K562 (cell line): ENCODE results near the gene CD68. TPM values are rescaled to one million over a fixed set of nuclear protein-coding genes. Genes with fewer than 3 reads are reported as not detected.

Experiments used
- EZH2 ChIP-seq: IDR thresholded peaks from 2 replicates; pipeline ENCODE4 v1.6.1; 2012; ENCODE audit warnings: low read depth, mild to moderate bottlenecking, inconsistent platforms, low read length, borderline replicate concordance
- FOXA1 ChIP-seq: fragments of 450-650 bp; IDR thresholded peaks from 2 replicates; pipeline ENCODE4 v1.6.1; 2016; ENCODE audit warnings: mild to moderate bottlenecking, borderline replicate concordance
- GATAD2A ChIP-seq: fragments of 450-650 bp; IDR thresholded peaks from 2 replicates; pipeline ENCODE4 v1.6.1; 2017
- IFI16 ChIP-seq: fragments of 250-450 bp; sonication (Bioruptor Pico); IDR thresholded peaks from 2 replicates; pipeline ENCODE4 v2.1.2; 2022; ENCODE audit warnings: mild to moderate bottlenecking, inconsistent platforms
- KLF6 ChIP-seq: fragments of 250-450 bp; sonication (Bioruptor Pico); IDR thresholded peaks from 2 replicates; pipeline ENCODE4 v1.4.0; 2020; ENCODE audit warnings: mild to moderate bottlenecking, moderate library complexity, borderline replicate concordance
- MAZ ChIP-seq, 2 experiments: fragments of 450-650 bp in 1 of 2; sonication (generic) in 1 of 2; formaldehyde crosslinking; IDR thresholded peaks in 1 of 2; conservative IDR thresholded peaks in 1 of 2; 2 replicates each; pipeline versions ENCODE4 v1.4.0 to v1.5.0; 2020; ENCODE audit warnings: mild to moderate bottlenecking in 1 of 2, missing genetic modification reagents in 1 of 2
- NCOA4 ChIP-seq: fragments of 450-650 bp; IDR thresholded peaks from 2 replicates; pipeline ENCODE4 v1.6.1; 2018; ENCODE audit warnings: mild to moderate bottlenecking; ENCODE audit not compliant: partially characterized antibody
- NRF1 ChIP-seq, 2 experiments: fragments of 450-650 bp; IDR thresholded peaks in 1 of 2; conservative IDR thresholded peaks in 1 of 2; 2 replicates each; pipeline ENCODE4 v1.6.1; 2014; ENCODE audit warnings: mild to moderate bottlenecking in 2 of 2
- PURB ChIP-seq: sonication (generic); formaldehyde crosslinking; IDR thresholded peaks from 2 replicates; pipeline ENCODE4 v1.9.0; 2021; ENCODE audit warnings: low read depth, mild to moderate bottlenecking, missing genetic modification reagents
- PYGO2 ChIP-seq: fragments of 450-650 bp; IDR thresholded peaks from 2 replicates; pipeline ENCODE4 v1.6.1; 2016; ENCODE audit warnings: mild to moderate bottlenecking, missing genetic modification characterization, moderate library complexity, missing compliant biosample characterization
- TBP ChIP-seq: optimal IDR thresholded peaks from 2 replicates; pipeline ENCODE3; 2011; ENCODE audit warnings: low read depth, low read length, improper control_type of control experiment
- TEAD1 ChIP-seq, 2 experiments: fragments of 450-650 bp in 1 of 2; sonication (generic) in 1 of 2; formaldehyde crosslinking; IDR thresholded peaks; 2 replicates each; pipeline versions ENCODE4 v1.4.0 to v1.8.0; 2020 to 2022; ENCODE audit warnings: mild to moderate bottlenecking in 2 of 2, missing genetic modification reagents in 1 of 2
- XRCC5 ChIP-seq: fragments of 200-400 bp; formaldehyde crosslinking; IDR thresholded peaks from 2 replicates; pipeline ENCODE4 v1.6.1; 2017; ENCODE audit warnings: low read depth, mild to moderate bottlenecking, low read length
- ZC3H11A ChIP-seq: IDR thresholded peaks from 2 replicates; pipeline ENCODE4 v1.6.1; 2012; ENCODE audit warnings: low read depth, low read length, improper control_type of control experiment
- ZFP36 ChIP-seq: fragments of 150-350 bp; IDR thresholded peaks from 2 replicates; pipeline ENCODE4 v1.6.1; 2018; ENCODE audit warnings: low read length, low read depth; ENCODE audit not compliant: partially characterized antibody
- ZNF121 ChIP-seq: sonication (generic); formaldehyde crosslinking; conservative IDR thresholded peaks from 2 replicates; pipeline ENCODE4 v1.8.0; 2022; ENCODE audit warnings: missing genetic modification reagents
- ZNF146 ChIP-seq: IDR thresholded peaks from one replicate; pipeline ENCODE4 v1.6.1; 2018; ENCODE audit warnings: missing compliant biosample characterization; ENCODE audit not compliant: unreplicated experiment
- ZNF311 ChIP-seq: fragments of 250-450 bp; sonication (Bioruptor Pico); IDR thresholded peaks from 2 replicates; pipeline ENCODE4 v1.4.0; 2020; ENCODE audit warnings: mild to moderate bottlenecking, moderate library complexity
- ZNF644 ChIP-seq: fragments of 200-800 bp; sonication (Bioruptor generic); IDR thresholded peaks from 2 replicates; pipeline ENCODE4 v1.6.1; 2016; ENCODE audit warnings: low read depth, missing genetic modification characterization, missing compliant biosample characterization
- ZNF77 ChIP-seq: fragments of 250-450 bp; sonication (Bioruptor Pico); IDR thresholded peaks from 2 replicates; pipeline ENCODE4 v1.5.0; 2020
- ZNF785 ChIP-seq: fragments of 250-450 bp; sonication (Bioruptor Pico); IDR thresholded peaks from 2 replicates; pipeline ENCODE4 v1.4.0; 2020; ENCODE audit warnings: mild to moderate bottlenecking
- polyA plus RNA-seq, 8 experiments: library from polyadenylated mRNA; depleted of rRNA in 4 of 8; stranded (reverse) in 5 of 8; unstranded in 3 of 8; fragments of >200 nt; fragmentation: Nextera tagmentation in 2 of 8; fragmentation: Illumina TruSeq in 1 of 8; extraction: Ambion mirVana in 2 of 8; extraction: Trizol in 1 of 8; gene quantifications; 2 replicates each; pipeline versions ENCODE4 v1.2.1 to v1.2.3, GENCODE V29; 2011 to 2014; ENCODE audit warnings: inconsistent platforms in 1 of 8, missing spikeins in 1 of 8
- total RNA-seq, 7 experiments: library from RNA; depleted of rRNA in 6 of 7; stranded (reverse); fragments of >200 nt in 6 of 7; fragmentation: Illumina TruSeq in 2 of 7; extraction: Trizol in 2 of 7; gene quantifications; 2 replicates each; pipeline versions ENCODE4 v1.2.1 to v1.2.3, GENCODE V29; 2011 to 2021; ENCODE audit warnings: low replicate concordance in 1 of 7
- TF ChIP-seq, protein P1 (sequence below): sonication (generic); formaldehyde crosslinking; IDR thresholded peaks from 2 replicates; pipeline ENCODE4 v1.4.0; 2020; ENCODE audit warnings: mild to moderate bottlenecking, missing genetic modification reagents
- TF ChIP-seq, protein P2 (sequence below): fragments of 450-650 bp; conservative IDR thresholded peaks from 2 replicates; pipeline ENCODE4 v1.6.1; 2016; ENCODE audit warnings: missing genetic modification characterization, low read depth, mild to moderate bottlenecking, control low read depth, missing compliant biosample characterization
- TF ChIP-seq, protein P3 (sequence below): IDR thresholded peaks from 2 replicates; pipeline ENCODE4 v1.6.1; 2016; ENCODE audit warnings: missing genetic modification characterization, missing compliant biosample characterization

Gene CD68
- total and polyA plus RNA-seq, 9 of the 15 experiments (the other 6 are each of a cell fraction or from before 2014, with no cell fraction given), result 28.2 to 89.8 (median 37.7) TPM

DNA sequence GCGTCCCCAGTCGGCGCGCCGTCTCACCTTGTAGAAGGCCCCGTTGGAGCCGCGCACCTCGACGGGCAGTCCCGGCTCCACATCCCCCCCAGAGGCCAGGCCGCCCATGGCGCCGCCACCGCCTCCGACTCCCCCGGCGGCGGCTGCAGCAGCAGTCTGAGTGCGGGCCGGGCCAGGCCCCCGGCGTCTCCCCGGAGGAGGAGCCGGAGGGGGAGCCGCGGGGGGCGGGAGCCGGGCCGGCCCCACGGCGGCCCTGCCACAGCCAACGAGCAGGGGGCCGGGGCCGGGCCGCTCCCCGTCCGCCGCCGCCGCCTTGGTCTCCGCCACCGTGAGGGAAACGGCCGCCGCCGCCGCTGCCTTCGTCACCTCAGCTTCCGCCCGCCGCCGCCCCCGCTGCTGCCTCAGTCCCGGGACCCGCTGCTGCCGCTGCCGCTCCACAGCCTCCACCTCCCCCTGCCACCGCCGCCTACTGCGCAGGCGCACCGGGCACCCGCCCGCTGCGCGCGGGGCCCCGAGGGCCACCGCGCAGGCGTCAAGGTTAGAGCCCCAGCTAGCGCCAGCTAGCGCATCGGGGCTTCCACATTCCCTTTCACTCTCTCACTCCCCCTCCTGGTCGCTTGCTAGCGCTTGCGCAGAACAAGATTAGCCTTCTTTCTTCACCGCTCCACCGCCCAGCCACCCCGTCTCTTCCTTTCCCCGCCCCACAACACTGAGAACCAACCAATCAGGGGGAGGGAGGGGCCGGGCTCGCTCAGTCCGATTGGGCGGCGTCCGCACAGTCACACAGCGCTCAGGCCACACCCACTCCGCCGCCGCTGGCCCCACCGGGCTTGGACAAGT is 35.2 kb downstream of the CD68 start, which contains the start of gene FXR2 (continued):
- TF ChIP-seq ZNF77 (CRISPR knock-in tag) (no peak), KLF6 (CRISPR knock-in tag) (no peak), NCOA4 (no peak), FOXA1 (no peak), GATAD2A (no peak), ZNF644 (tag) (no peak), EZH2 (no peak), ZNF146 (no peak), IFI16 (CRISPR knock-in tag) (no peak), TEAD1 (CRISPR knock-in tag; IDR thresholded peaks at IDR 0.05) (no peak), ZNF311 (CRISPR knock-in tag) (no peak), ZC3H11A (no peak), TBP (no peak), ZFP36 (no peak), MAZ (CRISPR knock-in tag; conservative IDR thresholded peaks at IDR 0.05 in 1 of 2, IDR thresholded peaks at IDR 0.05 in 1 of 2) (peak in 1 of 2 experiments; percentile 70), ZNF121 (CRISPR knock-in tag) (no peak), ZNF785 (no peak), PYGO2 (tag) (no peak), XRCC5 (peak; percentile 54; the same call in 1 of the 2 replicates), PURB (no peak), NRF1 (conservative IDR thresholded peaks at IDR 0.05 in 1 of 2, IDR thresholded peaks at IDR 0.05 in 1 of 2) (peak; percentile 99)
- TF ChIP-seq, protein P1, sequence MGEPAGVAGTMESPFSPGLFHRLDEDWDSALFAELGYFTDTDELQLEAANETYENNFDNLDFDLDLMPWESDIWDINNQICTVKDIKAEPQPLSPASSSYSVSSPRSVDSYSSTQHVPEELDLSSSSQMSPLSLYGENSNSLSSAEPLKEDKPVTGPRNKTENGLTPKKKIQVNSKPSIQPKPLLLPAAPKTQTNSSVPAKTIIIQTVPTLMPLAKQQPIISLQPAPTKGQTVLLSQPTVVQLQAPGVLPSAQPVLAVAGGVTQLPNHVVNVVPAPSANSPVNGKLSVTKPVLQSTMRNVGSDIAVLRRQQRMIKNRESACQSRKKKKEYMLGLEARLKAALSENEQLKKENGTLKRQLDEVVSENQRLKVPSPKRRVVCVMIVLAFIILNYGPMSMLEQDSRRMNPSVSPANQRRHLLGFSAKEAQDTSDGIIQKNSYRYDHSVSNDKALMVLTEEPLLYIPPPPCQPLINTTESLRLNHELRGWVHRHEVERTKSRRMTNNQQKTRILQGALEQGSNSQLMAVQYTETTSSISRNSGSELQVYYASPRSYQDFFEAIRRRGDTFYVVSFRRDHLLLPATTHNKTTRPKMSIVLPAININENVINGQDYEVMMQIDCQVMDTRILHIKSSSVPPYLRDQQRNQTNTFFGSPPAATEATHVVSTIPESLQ (CRISPR knock-in tag), result no peak
- TF ChIP-seq, protein P2, sequence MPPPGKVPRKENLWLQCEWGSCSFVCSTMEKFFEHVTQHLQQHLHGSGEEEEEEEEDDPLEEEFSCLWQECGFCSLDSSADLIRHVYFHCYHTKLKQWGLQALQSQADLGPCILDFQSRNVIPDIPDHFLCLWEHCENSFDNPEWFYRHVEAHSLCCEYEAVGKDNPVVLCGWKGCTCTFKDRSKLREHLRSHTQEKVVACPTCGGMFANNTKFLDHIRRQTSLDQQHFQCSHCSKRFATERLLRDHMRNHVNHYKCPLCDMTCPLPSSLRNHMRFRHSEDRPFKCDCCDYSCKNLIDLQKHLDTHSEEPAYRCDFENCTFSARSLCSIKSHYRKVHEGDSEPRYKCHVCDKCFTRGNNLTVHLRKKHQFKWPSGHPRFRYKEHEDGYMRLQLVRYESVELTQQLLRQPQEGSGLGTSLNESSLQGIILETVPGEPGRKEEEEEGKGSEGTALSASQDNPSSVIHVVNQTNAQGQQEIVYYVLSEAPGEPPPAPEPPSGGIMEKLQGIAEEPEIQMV, result no peak
- TF ChIP-seq, protein P3, sequence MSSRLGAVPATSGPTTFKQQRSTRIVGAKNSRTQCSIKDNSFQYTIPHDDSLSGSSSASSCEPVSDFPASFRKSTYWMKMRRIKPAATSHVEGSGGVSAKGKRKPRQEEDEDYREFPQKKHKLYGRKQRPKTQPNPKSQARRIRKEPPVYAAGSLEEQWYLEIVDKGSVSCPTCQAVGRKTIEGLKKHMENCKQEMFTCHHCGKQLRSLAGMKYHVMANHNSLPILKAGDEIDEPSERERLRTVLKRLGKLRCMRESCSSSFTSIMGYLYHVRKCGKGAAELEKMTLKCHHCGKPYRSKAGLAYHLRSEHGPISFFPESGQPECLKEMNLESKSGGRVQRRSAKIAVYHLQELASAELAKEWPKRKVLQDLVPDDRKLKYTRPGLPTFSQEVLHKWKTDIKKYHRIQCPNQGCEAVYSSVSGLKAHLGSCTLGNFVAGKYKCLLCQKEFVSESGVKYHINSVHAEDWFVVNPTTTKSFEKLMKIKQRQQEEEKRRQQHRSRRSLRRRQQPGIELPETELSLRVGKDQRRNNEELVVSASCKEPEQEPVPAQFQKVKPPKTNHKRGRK, result no peak
